Measurements from ENCODE around the gene GPS1. TPM values are rescaled to one million over a fixed set of nuclear protein-coding genes. Genes with fewer than 3 reads are reported as not detected.
A peak's percentile ranks its signal among the peaks of the same experiment; 100 is the strongest.

GPS1 gene
- total RNA-seq, 1 experiment from 2014 or later: 181 TPM

- TF ChIP-seq NR3C1 (CRISPR knock-in tag; conservative IDR thresholded peaks at IDR 0.05; ENCODE audit: low read depth): no peak
- no peak for TF ChIP-seq ATF6 (CRISPR knock-in tag; IDR thresholded peaks at IDR 0.05)
- no peak for TF ChIP-seq ZNF423 (CRISPR knock-in tag; IDR thresholded peaks at IDR 0.05)
- no peak for TF ChIP-seq ESRRA (CRISPR knock-in tag; IDR thresholded peaks at IDR 0.05; ENCODE audit: borderline replicate concordance)
- no peak for TF ChIP-seq USF2 (CRISPR knock-in tag; IDR thresholded peaks at IDR 0.05)
- TF ChIP-seq ATF1 (CRISPR knock-in tag; IDR thresholded peaks at IDR 0.05): no peak
- TF ChIP-seq PRDM15 (CRISPR knock-in tag; IDR thresholded peaks at IDR 0.05): no peak
- no peak for TF ChIP-seq MLX (CRISPR knock-in tag; IDR thresholded peaks at IDR 0.05)
Observed at GRCh38 chr17:82056729-82057621, 5.3 kb downstream of the GPS1 start (continued).

GRCh38 chr17:82058230-82058854 lies 6.6 kb downstream of the GPS1 start:
- ATAC-seq (peak; percentile 33; the same call in 1 of the 2 replicates), DNase-seq (ENCODE audit: low spot score) (no peak)
- ChIA-PET CTCF (interaction anchor here (2.9 kb wide), 1 partner anchor 21 kb away, joined by 11 read pairs; the partner anchor contains the start of gene DCXR), POLR2A (interaction anchor here (1.5 kb wide), 1 partner anchor 28 kb away, joined by 4 read pairs; no protein-coding TSS in a partner anchor)
- no peak overlapping the region for H3K4me3 Mint-ChIP-seq
- no peaks in the 10 kb centered on the region for H3K4me1 Mint-ChIP-seq
- H3K27me3 Mint-ChIP-seq (ENCODE audit: low read depth): no peaks in the 10 kb centered on the region
- H3K9me3 Mint-ChIP-seq: no peaks in the 10 kb centered on the region
- no peak overlapping the region for H3K27ac Mint-ChIP-seq
- peaks cover 8% of the 10 kb centered on the region; the same call in 1 of the 2 replicates for H3K36me3 Mint-ChIP-seq
- no peak for TF ChIP-seq ATF3 (CRISPR knock-in tag; conservative IDR thresholded peaks at IDR 0.05)
- TF ChIP-seq ZNF423 (CRISPR knock-in tag; IDR thresholded peaks at IDR 0.05): no peak
- TF ChIP-seq TP53 (CRISPR knock-in tag; IDR thresholded peaks at IDR 0.05): no peak
- TF ChIP-seq PRDM15 (CRISPR knock-in tag; IDR thresholded peaks at IDR 0.05): no peak
